A549 (cell line): ENCODE data around the gene VPS54. TPM values are rescaled to one million over a fixed set of nuclear protein-coding genes. Genes with fewer than 3 reads are reported as not detected.
A peak's percentile ranks its signal among the peaks of the same experiment; 100 is the strongest.

Experiments used
- ATAC-seq, 2 experiments: fragments of 200-7000 bp in 1 of 2; fragments of >200 bp in 1 of 2; cut with Nextera tagmentation in 1 of 2; cut with Tn5 transposase in 1 of 2; 3 replicates each; pipeline versions ENCODE4 v1.8.0 to v1.9.1; 2018 to 2020; ENCODE audit warnings: mild to moderate bottlenecking in 1 of 2, moderate library complexity in 1 of 2
- CTCF ChIA-PET: fragments of 300-600 bp; sonication (Branson Sonifier 250); formaldehyde crosslinking; extraction: SDS; loops from one replicate; lab custom pipeline; 2021; ENCODE audit warnings: antibody characterized with exemption, inconsistent platforms; lab: Yijun Ruan, JAX
- POLR2A ChIA-PET: fragments of 350-600 bp; formaldehyde crosslinking; extraction: SDS; loops from one replicate; lab custom pipeline; 2021; ENCODE audit warnings: antibody characterized with exemption, inconsistent platforms; lab: Yijun Ruan, JAX
- DNase-seq, 2 experiments: peaks; one replicate each; pipeline versions ENCODE4 v3.0.0 to v3.0.0-alpha.2; 2011 to 2016; ENCODE audit warnings: low read depth in 1 of 2, low spot score in 1 of 2
- FAIRE-seq: peaks from 2 replicates; lab custom pipeline; 2011; peaks lifted over from hg19 to GRCh38; lab: Jason Lieb, UNC
- H3K27ac ChIP-seq, 2 experiments: fragments of >200 bp; sonication (Bioruptor Twin); formaldehyde crosslinking; 3 replicates each; pipeline ENCODE4 v1.5.1; 2016 to 2017
- H3K4me1 ChIP-seq: fragments of >200 bp; sonication (Bioruptor Twin); formaldehyde crosslinking; 3 replicates; pipeline ENCODE4 v1.6.1; 2016
- H3K4me2 ChIP-seq: fragments of >200 bp; sonication (Bioruptor Twin); formaldehyde crosslinking; 3 replicates; pipeline ENCODE4 v1.6.1; 2016
- H3K4me3 ChIP-seq: fragments of >200 bp; sonication (Bioruptor Twin); formaldehyde crosslinking; 3 replicates; pipeline ENCODE4 v1.5.1; 2016
- H3K9me3 ChIP-seq: fragments of >200 bp; sonication (Bioruptor Twin); formaldehyde crosslinking; 3 replicates; pipeline ENCODE4 v1.6.1; 2016
- BHLHE40 ChIP-seq: IDR thresholded peaks from 2 replicates; pipeline ENCODE4 v1.6.1; 2012; ENCODE audit warnings: low read depth, low read length, inconsistent platforms
- CBX2 ChIP-seq: fragments of 200-600 bp; sonication (generic); IDR thresholded peaks from 2 replicates; pipeline ENCODE4 v1.6.1; 2016; ENCODE audit warnings: low read depth, mild to moderate bottlenecking, borderline replicate concordance
- CBX8 ChIP-seq: fragments of 200-600 bp; sonication (generic); IDR thresholded peaks from 2 replicates; pipeline ENCODE4 v1.6.1; 2016
- CTCF ChIP-seq: fragments of >200 bp; sonication (Bioruptor Twin); formaldehyde crosslinking; IDR thresholded peaks from 3 replicates; pipeline ENCODE4 v1.5.1; 2016
- E2F6 ChIP-seq: IDR thresholded peaks from 2 replicates; pipeline ENCODE4 v1.6.1; 2012; ENCODE audit warnings: low read depth, borderline replicate concordance
- FOXS1 ChIP-seq: fragments of 250-450 bp; sonication (Bioruptor Pico); IDR thresholded peaks from 2 replicates; pipeline ENCODE4 v1.5.0; 2020; ENCODE audit warnings: mild to moderate bottlenecking, moderate library complexity
- HOXB13 ChIP-seq: fragments of 250-450 bp; sonication (Bioruptor Pico); IDR thresholded peaks from 2 replicates; pipeline ENCODE4 v1.5.0; 2020; ENCODE audit warnings: low read depth, mild to moderate bottlenecking, moderate library complexity
- JUNB ChIP-seq: fragments of >200 bp; sonication (Bioruptor Twin); formaldehyde crosslinking; IDR thresholded peaks from 2 replicates; pipeline ENCODE4 v1.6.1; 2016
- NR3C1 ChIP-seq: fragments of >200 bp; sonication (Bioruptor Twin); formaldehyde crosslinking; IDR thresholded peaks from 3 replicates; pipeline ENCODE4 v1.6.1; 2017
- PHF8 ChIP-seq: fragments of 200-600 bp; sonication (generic); IDR thresholded peaks from 2 replicates; pipeline ENCODE4 v1.6.1; 2016; ENCODE audit warnings: low read depth, mild to moderate bottlenecking, antibody characterized with exemption, moderate library complexity, borderline replicate concordance
- POLR2A ChIP-seq: IDR thresholded peaks from 2 replicates; pipeline ENCODE4 v1.6.1; 2012; ENCODE audit warnings: mild to moderate bottlenecking, low read length
- RARB ChIP-seq: fragments of 250-450 bp; sonication (Bioruptor Pico); IDR thresholded peaks from 2 replicates; pipeline ENCODE4 v1.8.0; 2021; ENCODE audit warnings: mild to moderate bottlenecking, moderate library complexity
- REST ChIP-seq: fragments of 200-600 bp; sonication (generic); IDR thresholded peaks from 2 replicates; pipeline ENCODE4 v1.6.1; 2016; ENCODE audit warnings: antibody characterized with exemption, mild to moderate bottlenecking, moderate library complexity
- RFX5 ChIP-seq: fragments of 450-650 bp; IDR thresholded peaks from 2 replicates; pipeline ENCODE4 v1.7.1; 2014; ENCODE audit warnings: antibody characterized with exemption, mild to moderate bottlenecking, moderate library complexity
- TP53 ChIP-seq: fragments of 250-450 bp; sonication (Bioruptor Pico); IDR thresholded peaks from 2 replicates; pipeline ENCODE4 v1.5.0; 2021; ENCODE audit warnings: mild to moderate bottlenecking, moderate library complexity
- USF2 ChIP-seq: fragments of 450-650 bp; IDR thresholded peaks from 2 replicates; pipeline ENCODE4 v1.6.1; 2014; ENCODE audit warnings: antibody characterized with exemption
- ZNF302 ChIP-seq: fragments of 250-450 bp; sonication (Bioruptor Pico); IDR thresholded peaks from 2 replicates; pipeline ENCODE4 v1.9.0; 2021; ENCODE audit warnings: inconsistent platforms, mild to moderate bottlenecking, moderate library complexity
- WGBS: methylation state at CpG from one replicate; pipeline ENCODE4 v1.1.6; 2017; ENCODE audit errors: missing lambda C conversion rate; 5-methylcytosine and 5-hydroxymethylcytosine counted together
- polyA plus RNA-seq, 4 experiments: library from polyadenylated mRNA; depleted of rRNA in 3 of 4; stranded (reverse); fragments of >200 nt; fragmentation: RNase III in 1 of 4; extraction: RNeasy Plus Mini Kit Qiagen cat#74134 plus additional on column Dnase treatment in 1 of 4; gene quantifications; 2 replicates in 3 of 4; 3 replicates in 1 of 4; pipeline ENCODE4 v1.2.3, GENCODE V29; 2011 to 2017

VPS54 gene
- polyA plus RNA-seq, 2 of the 4 experiments (the other 2 are of a cell fraction): 15.0 to 32.5 TPM

- no peak overlapping the region for H3K4me2 ChIP-seq
- H3K4me3 ChIP-seq: no peak overlapping the region
- 76% methylated on average over 4 of the region's 4 CpGs for WGBS
- TF ChIP-seq JUNB (no peak), FOXS1 (CRISPR knock-in tag) (no peak), NR3C1 (no peak), REST (no peak)
- no peaks in the 10 kb centered on the region for H3K9me3 ChIP-seq
- no peaks in the 10 kb centered on the region for H3K4me1 ChIP-seq
- no peak for FAIRE-seq
- ChIA-PET CTCF (interaction anchor here (0.8 kb wide), 1 partner anchor 15 kb away, joined by 3 read pairs; no protein-coding TSS in a partner anchor), POLR2A (no interaction called here)
- H3K27ac ChIP-seq: no peak overlapping the region
- no peak for DNase-seq
- no peak for ATAC-seq
Observed at GRCh38 chr2:64035072-64035942, 16.1 kb upstream of the VPS54 start.

- TF ChIP-seq RARB (CRISPR knock-in tag) (no peak), CBX8 (no peak), FOXS1 (CRISPR knock-in tag) (no peak), JUNB (no peak), ZNF302 (no peak), BHLHE40 (no peak)
- WGBS: 53% methylated on average over 2 of the region's 2 CpGs
- ATAC-seq: no peak
- Histone ChIP-seq H3K4me3 (no peak overlapping the region), H3K4me2 (no peak overlapping the region), H3K9me3 (no peaks in the 10 kb centered on the region), H3K27ac (no peak overlapping the region), H3K4me1 (no peaks in the 10 kb centered on the region)
- FAIRE-seq: no peak
- no peak for DNase-seq
- CTCF ChIA-PET: interaction anchor here (0.6 to 1.9 kb wide), 2 partner anchors 21 to 46 kb away, joined by 3 to 6 read pairs; no protein-coding TSS in a partner anchor
- POLR2A ChIA-PET: no interaction called here
Observed at GRCh38 chr2:64029116-64029665, 10.0 kb upstream of the VPS54 start.

- H3K4me1 ChIP-seq: peaks cover 13% of the 10 kb centered on the region; the same call in 2 of the 3 replicates
- no peak overlapping the region for H3K4me3 ChIP-seq
- no peak overlapping the region for H3K4me2 ChIP-seq
- 59% methylated on average over 3 of the region's 3 CpGs for WGBS
- POLR2A ChIA-PET: no interaction called here
- H3K9me3 ChIP-seq: no peaks in the 10 kb centered on the region
- H3K27ac ChIP-seq: no peak overlapping the region
- FAIRE-seq (peak; percentile 43), DNase-seq (no peak), ATAC-seq (no peak)
- TF ChIP-seq FOXS1 (CRISPR knock-in tag): no peak
- TF ChIP-seq RARB (CRISPR knock-in tag): no peak
- no peak for TF ChIP-seq REST
- TF ChIP-seq HOXB13 (CRISPR knock-in tag): no peak
- no peak for TF ChIP-seq CTCF
- no peak for TF ChIP-seq E2F6
- TF ChIP-seq PHF8: no peak
- TF ChIP-seq USF2: no peak
- TF ChIP-seq CBX2: no peak
- no peak for TF ChIP-seq RFX5
- no peak for TF ChIP-seq POLR2A
- no peak for TF ChIP-seq TP53
- CTCF ChIA-PET: no interaction called here
Observed at GRCh38 chr2:64025741-64026140, 6.5 kb upstream of the VPS54 start.
